ENCODE results near the gene GRIN2A. TPM values are rescaled to one million over a fixed set of nuclear protein-coding genes. Genes with fewer than 3 reads are reported as not detected.

The GRIN2A gene
- total and polyA plus RNA-seq, 10 donors: under 0.01 to 0.10 (median 0.03) TPM; not detected in 7

GRCh38 chr16:9772526-9773225 is 409.6 kb downstream of the GRIN2A start:
- 65 to 80% (median 72%) methylated on average over 7 to 9 of the region's 9 CpGs for WGBS, 5 donors
- Histone ChIP-seq H3K27me3 (replicated peaks in 1 of 7) (no peaks in the 10 kb centered on the region), H3K4me1 (no peaks in the 10 kb centered on the region), H3K9me3 (no peaks in the 10 kb centered on the region), H3K4me3 (no peak overlapping the region), H3K36me3 (no peaks in the 10 kb centered on the region), H3K27ac (peak overlapping the region in 1 of 8 donors; percentile 15)
- no peak for DNase-seq
- TF ChIP-seq POLR2AphosphoS5 (IDR thresholded peaks at IDR 0.05): no peak
- no peak for TF ChIP-seq POLR2A (IDR thresholded peaks at IDR 0.05)
- no peak for TF ChIP-seq CTCF (IDR thresholded peaks at IDR 0.05 in 8 of 11, conservative IDR thresholded peaks at IDR 0.05 in 3 of 11)
- intact Hi-C loops (cut with DNase I; ENCODE audit: low total_unique reads): no loop called here

GRCh38 chr16:9766891-9767290 is 415.3 kb downstream of the GRIN2A start:
- intact Hi-C loops (cut with DNase I; ENCODE audit: low total_unique reads): no loop called here
- Histone ChIP-seq H3K27me3 (replicated peaks in 1 of 7) (no peaks in the 10 kb centered on the region), H3K9me3 (no peaks in the 10 kb centered on the region), H3K36me3 (no peaks in the 10 kb centered on the region), H3K27ac (no peak overlapping the region), H3K4me3 (no peak overlapping the region), H3K4me1 (no peaks in the 10 kb centered on the region)
- no peak for DNase-seq
- TF ChIP-seq CTCF (IDR thresholded peaks at IDR 0.05 in 8 of 11, conservative IDR thresholded peaks at IDR 0.05 in 3 of 11): no peak
- no peak for TF ChIP-seq POLR2AphosphoS5 (IDR thresholded peaks at IDR 0.05)
- no peak for TF ChIP-seq POLR2A (IDR thresholded peaks at IDR 0.05)
- WGBS, 5 donors: 71 to 85% (median 75%) methylated on average over 4 of the region's 4 CpGs

- 89 to 95% (median 91%) methylated on average over 11 of the region's 11 CpGs for WGBS, 5 donors
- Histone ChIP-seq H3K27ac (no peak overlapping the region), H3K4me1 (no peaks in the 10 kb centered on the region), H3K27me3 (replicated peaks in 1 of 7) (no peaks in the 10 kb centered on the region), H3K9me3 (no peaks in the 10 kb centered on the region), H3K4me3 (no peak overlapping the region), H3K36me3 (no peaks in the 10 kb centered on the region)
- intact Hi-C loops (cut with DNase I; ENCODE audit: low total_unique reads): no loop called here
- no peak for DNase-seq
- no peak for TF ChIP-seq CTCF (IDR thresholded peaks at IDR 0.05 in 8 of 11, conservative IDR thresholded peaks at IDR 0.05 in 3 of 11)
- no peak for TF ChIP-seq POLR2A (IDR thresholded peaks at IDR 0.05)
- TF ChIP-seq POLR2AphosphoS5 (IDR thresholded peaks at IDR 0.05): no peak
These were observed 418.7 kb downstream of the GRIN2A start for GRCh38 chr16:9763505-9763904.

- TF ChIP-seq POLR2A (IDR thresholded peaks at IDR 0.05): no peak
- TF ChIP-seq POLR2AphosphoS5 (IDR thresholded peaks at IDR 0.05): no peak
- no peak for TF ChIP-seq CTCF (IDR thresholded peaks at IDR 0.05 in 8 of 11, conservative IDR thresholded peaks at IDR 0.05 in 3 of 11)
- Histone ChIP-seq H3K4me1 (no peaks in the 10 kb centered on the region), H3K36me3 (no peaks in the 10 kb centered on the region), H3K27ac (no peak overlapping the region), H3K4me3 (no peak overlapping the region), H3K9me3 (no peaks in the 10 kb centered on the region), H3K27me3 (replicated peaks in 1 of 7) (no peaks in the 10 kb centered on the region)
- 77 to 91% (median 84%) methylated on average over 6 of the region's 6 CpGs for WGBS, 5 donors
- no peak for DNase-seq
- intact Hi-C loops (cut with DNase I; ENCODE audit: low total_unique reads): no loop called here
These were observed 420.4 kb downstream of the GRIN2A start for GRCh38 chr16:9761870-9762269.

All from spleen (tissue), 11 donors.